Measurements from ENCODE around the gene SLC24A5. TPM values are rescaled to one million over a fixed set of nuclear protein-coding genes. Genes with fewer than 3 reads are reported as not detected.

SLC24A5 gene
- total RNA-seq, 1 experiment from 2014 or later: not detected

DNA sequence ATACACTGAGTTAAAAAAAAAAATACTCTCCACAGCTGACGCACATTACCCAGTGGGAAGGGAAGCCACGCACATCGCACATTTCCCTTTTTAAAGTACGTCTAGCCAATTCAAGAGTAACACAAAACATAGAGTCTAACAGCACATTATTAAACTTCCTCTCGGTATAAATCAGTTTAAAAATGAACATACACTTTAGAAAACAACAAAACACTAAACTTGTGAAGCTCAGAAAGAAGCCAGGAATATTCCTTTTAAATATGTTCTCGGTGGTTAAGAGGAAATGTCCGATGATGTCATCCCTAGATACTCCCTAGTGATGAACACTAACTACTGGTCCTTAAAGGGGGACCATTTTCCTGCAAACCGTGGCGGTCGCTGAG lies 56.6 kb downstream of the SLC24A5 start:
- Mint-ChIP-seq H3K4me1 (peaks cover 68% of the 10 kb centered on the region), H3K9me3 (no peaks in the 10 kb centered on the region), H3K27ac (peak overlapping the region; percentile 97), H3K4me3 (peak overlapping the region; percentile 92), H3K27me3 (ENCODE audit: low read depth) (no peaks in the 10 kb centered on the region), H3K36me3 (no peaks in the 10 kb centered on the region)
- ChIA-PET CTCF (interaction anchor here (1.4 kb wide), 1 partner anchor 10 kb away, joined by 3 read pairs; no protein-coding TSS in a partner anchor), POLR2A (interaction anchor here (0.5 kb wide), 1 partner anchor 33 kb away, joined by 4 read pairs; no protein-coding TSS in a partner anchor)
- DNase-seq (ENCODE audit: low spot score) (no peak), ATAC-seq (peak; percentile 10)
- no peak for TF ChIP-seq RORB (CRISPR knock-in tag; IDR thresholded peaks at IDR 0.05)
- TF ChIP-seq, protein P1, sequence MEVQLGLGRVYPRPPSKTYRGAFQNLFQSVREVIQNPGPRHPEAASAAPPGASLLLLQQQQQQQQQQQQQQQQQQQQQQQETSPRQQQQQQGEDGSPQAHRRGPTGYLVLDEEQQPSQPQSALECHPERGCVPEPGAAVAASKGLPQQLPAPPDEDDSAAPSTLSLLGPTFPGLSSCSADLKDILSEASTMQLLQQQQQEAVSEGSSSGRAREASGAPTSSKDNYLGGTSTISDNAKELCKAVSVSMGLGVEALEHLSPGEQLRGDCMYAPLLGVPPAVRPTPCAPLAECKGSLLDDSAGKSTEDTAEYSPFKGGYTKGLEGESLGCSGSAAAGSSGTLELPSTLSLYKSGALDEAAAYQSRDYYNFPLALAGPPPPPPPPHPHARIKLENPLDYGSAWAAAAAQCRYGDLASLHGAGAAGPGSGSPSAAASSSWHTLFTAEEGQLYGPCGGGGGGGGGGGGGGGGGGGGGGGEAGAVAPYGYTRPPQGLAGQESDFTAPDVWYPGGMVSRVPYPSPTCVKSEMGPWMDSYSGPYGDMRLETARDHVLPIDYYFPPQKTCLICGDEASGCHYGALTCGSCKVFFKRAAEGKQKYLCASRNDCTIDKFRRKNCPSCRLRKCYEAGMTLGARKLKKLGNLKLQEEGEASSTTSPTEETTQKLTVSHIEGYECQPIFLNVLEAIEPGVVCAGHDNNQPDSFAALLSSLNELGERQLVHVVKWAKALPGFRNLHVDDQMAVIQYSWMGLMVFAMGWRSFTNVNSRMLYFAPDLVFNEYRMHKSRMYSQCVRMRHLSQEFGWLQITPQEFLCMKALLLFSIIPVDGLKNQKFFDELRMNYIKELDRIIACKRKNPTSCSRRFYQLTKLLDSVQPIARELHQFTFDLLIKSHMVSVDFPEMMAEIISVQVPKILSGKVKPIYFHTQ (CRISPR knock-in tag; IDR thresholded peaks at IDR 0.05): no peak
- no peak for TF ChIP-seq NFYB (CRISPR knock-in tag; conservative IDR thresholded peaks at IDR 0.05; ENCODE audit: low read depth)
- no peak for TF ChIP-seq FOXJ3 (CRISPR knock-in tag; IDR thresholded peaks at IDR 0.05; ENCODE audit: borderline replicate concordance)
- TF ChIP-seq ZNF263 (CRISPR knock-in tag; IDR thresholded peaks at IDR 0.05; ENCODE audit: low read depth): no peak
- TF ChIP-seq ZNF396 (CRISPR knock-in tag; IDR thresholded peaks at IDR 0.05; ENCODE audit: borderline replicate concordance): no peak
- TF ChIP-seq, protein P2, sequence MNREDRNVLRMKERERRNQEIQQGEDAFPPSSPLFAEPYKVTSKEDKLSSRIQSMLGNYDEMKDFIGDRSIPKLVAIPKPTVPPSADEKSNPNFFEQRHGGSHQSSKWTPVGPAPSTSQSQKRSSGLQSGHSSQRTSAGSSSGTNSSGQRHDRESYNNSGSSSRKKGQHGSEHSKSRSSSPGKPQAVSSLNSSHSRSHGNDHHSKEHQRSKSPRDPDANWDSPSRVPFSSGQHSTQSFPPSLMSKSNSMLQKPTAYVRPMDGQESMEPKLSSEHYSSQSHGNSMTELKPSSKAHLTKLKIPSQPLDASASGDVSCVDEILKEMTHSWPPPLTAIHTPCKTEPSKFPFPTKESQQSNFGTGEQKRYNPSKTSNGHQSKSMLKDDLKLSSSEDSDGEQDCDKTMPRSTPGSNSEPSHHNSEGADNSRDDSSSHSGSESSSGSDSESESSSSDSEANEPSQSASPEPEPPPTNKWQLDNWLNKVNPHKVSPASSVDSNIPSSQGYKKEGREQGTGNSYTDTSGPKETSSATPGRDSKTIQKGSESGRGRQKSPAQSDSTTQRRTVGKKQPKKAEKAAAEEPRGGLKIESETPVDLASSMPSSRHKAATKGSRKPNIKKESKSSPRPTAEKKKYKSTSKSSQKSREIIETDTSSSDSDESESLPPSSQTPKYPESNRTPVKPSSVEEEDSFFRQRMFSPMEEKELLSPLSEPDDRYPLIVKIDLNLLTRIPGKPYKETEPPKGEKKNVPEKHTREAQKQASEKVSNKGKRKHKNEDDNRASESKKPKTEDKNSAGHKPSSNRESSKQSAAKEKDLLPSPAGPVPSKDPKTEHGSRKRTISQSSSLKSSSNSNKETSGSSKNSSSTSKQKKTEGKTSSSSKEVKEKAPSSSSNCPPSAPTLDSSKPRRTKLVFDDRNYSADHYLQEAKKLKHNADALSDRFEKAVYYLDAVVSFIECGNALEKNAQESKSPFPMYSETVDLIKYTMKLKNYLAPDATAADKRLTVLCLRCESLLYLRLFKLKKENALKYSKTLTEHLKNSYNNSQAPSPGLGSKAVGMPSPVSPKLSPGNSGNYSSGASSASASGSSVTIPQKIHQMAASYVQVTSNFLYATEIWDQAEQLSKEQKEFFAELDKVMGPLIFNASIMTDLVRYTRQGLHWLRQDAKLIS (CRISPR knock-in tag; IDR thresholded peaks at IDR 0.05; ENCODE audit: borderline replicate concordance): no peak
- TF ChIP-seq MXD4 (CRISPR knock-in tag; IDR thresholded peaks at IDR 0.05; ENCODE audit: borderline replicate concordance): no peak
- TF ChIP-seq, protein P3, sequence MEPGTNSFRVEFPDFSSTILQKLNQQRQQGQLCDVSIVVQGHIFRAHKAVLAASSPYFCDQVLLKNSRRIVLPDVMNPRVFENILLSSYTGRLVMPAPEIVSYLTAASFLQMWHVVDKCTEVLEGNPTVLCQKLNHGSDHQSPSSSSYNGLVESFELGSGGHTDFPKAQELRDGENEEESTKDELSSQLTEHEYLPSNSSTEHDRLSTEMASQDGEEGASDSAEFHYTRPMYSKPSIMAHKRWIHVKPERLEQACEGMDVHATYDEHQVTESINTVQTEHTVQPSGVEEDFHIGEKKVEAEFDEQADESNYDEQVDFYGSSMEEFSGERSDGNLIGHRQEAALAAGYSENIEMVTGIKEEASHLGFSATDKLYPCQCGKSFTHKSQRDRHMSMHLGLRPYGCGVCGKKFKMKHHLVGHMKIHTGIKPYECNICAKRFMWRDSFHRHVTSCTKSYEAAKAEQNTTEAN (CRISPR knock-in tag; IDR thresholded peaks at IDR 0.05): no peak
- TF ChIP-seq, protein P4, sequence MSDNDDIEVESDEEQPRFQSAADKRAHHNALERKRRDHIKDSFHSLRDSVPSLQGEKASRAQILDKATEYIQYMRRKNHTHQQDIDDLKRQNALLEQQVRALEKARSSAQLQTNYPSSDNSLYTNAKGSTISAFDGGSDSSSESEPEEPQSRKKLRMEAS (CRISPR knock-in tag; IDR thresholded peaks at IDR 0.05): no peak
- no peak for TF ChIP-seq NR3C1 (CRISPR knock-in tag; conservative IDR thresholded peaks at IDR 0.05; ENCODE audit: low read depth)
- no peak for TF ChIP-seq ZNF416 (CRISPR knock-in tag; IDR thresholded peaks at IDR 0.05)
- no peak for TF ChIP-seq SMAD4 (CRISPR knock-in tag; IDR thresholded peaks at IDR 0.05)
- no peak for TF ChIP-seq NR2C2 (CRISPR knock-in tag; IDR thresholded peaks at IDR 0.05)
- TF ChIP-seq ZNF232 (CRISPR knock-in tag; IDR thresholded peaks at IDR 0.05): no peak
- no peak for TF ChIP-seq TP53 (CRISPR knock-in tag; IDR thresholded peaks at IDR 0.05)
- TF ChIP-seq, protein P5, sequence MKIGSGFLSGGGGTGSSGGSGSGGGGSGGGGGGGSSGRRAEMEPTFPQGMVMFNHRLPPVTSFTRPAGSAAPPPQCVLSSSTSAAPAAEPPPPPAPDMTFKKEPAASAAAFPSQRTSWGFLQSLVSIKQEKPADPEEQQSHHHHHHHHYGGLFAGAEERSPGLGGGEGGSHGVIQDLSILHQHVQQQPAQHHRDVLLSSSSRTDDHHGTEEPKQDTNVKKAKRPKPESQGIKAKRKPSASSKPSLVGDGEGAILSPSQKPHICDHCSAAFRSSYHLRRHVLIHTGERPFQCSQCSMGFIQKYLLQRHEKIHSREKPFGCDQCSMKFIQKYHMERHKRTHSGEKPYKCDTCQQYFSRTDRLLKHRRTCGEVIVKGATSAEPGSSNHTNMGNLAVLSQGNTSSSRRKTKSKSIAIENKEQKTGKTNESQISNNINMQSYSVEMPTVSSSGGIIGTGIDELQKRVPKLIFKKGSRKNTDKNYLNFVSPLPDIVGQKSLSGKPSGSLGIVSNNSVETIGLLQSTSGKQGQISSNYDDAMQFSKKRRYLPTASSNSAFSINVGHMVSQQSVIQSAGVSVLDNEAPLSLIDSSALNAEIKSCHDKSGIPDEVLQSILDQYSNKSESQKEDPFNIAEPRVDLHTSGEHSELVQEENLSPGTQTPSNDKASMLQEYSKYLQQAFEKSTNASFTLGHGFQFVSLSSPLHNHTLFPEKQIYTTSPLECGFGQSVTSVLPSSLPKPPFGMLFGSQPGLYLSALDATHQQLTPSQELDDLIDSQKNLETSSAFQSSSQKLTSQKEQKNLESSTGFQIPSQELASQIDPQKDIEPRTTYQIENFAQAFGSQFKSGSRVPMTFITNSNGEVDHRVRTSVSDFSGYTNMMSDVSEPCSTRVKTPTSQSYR (CRISPR knock-in tag; IDR thresholded peaks at IDR 0.05): no peak
- TF ChIP-seq ZNF138 (CRISPR knock-in tag; conservative IDR thresholded peaks at IDR 0.05): no peak
- TF ChIP-seq JUN (CRISPR knock-in tag; IDR thresholded peaks at IDR 0.05): no peak

All from WTC11 (cell line).